ENCODE measurements around the gene MEGF6.

GRCh38 chr1:3469849-3470649, 141.3 kb downstream of the MEGF6 start:
- no peak for TF ChIP-seq CTCF (IDR thresholded peaks at IDR 0.05)
- TF ChIP-seq POLR2A (IDR thresholded peaks at IDR 0.05) = no peak

All from adrenal gland (tissue), 5 donors.